Measurements from ENCODE around the gene DUSP21.

DNA sequence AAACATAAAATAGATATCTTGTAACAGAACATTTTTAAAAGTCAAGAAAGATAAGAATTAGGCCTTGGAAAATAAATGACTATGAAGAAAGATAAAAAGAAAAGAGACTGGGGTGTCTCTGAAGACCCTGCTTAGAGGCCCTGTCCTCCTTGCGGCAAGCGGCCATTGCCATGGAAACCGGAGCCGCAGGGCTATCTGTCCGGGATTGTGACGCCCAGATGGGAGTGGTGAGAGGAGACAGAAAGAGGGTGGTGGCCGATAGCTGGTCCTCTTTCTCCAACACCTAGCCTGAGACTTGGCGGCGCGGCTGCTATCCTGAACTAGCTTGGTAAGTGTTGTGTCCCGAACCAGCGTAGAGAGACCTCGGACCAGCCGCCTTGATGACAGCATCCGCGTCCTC is at the start of gene DUSP21:
- TF ChIP-seq EP300 (IDR thresholded peaks at IDR 0.05; ENCODE audit: borderline replicate concordance) (no peak), RAD21 (IDR thresholded peaks at IDR 0.05; ENCODE audit: low read depth) (no peak), YY1 (IDR thresholded peaks at IDR 0.05; ENCODE audit: low read depth) (no peak), TAF1 (IDR thresholded peaks at IDR 0.05; ENCODE audit: low read depth) (no peak), ZBTB7A (IDR thresholded peaks at IDR 0.05; ENCODE audit: low read depth) (no peak), NFIC (IDR thresholded peaks at IDR 0.05) (no peak), CEBPB (IDR thresholded peaks at IDR 0.05) (no peak), TEAD4 (IDR thresholded peaks at IDR 0.05) (no peak)
- TF ChIP-seq, protein P1, sequence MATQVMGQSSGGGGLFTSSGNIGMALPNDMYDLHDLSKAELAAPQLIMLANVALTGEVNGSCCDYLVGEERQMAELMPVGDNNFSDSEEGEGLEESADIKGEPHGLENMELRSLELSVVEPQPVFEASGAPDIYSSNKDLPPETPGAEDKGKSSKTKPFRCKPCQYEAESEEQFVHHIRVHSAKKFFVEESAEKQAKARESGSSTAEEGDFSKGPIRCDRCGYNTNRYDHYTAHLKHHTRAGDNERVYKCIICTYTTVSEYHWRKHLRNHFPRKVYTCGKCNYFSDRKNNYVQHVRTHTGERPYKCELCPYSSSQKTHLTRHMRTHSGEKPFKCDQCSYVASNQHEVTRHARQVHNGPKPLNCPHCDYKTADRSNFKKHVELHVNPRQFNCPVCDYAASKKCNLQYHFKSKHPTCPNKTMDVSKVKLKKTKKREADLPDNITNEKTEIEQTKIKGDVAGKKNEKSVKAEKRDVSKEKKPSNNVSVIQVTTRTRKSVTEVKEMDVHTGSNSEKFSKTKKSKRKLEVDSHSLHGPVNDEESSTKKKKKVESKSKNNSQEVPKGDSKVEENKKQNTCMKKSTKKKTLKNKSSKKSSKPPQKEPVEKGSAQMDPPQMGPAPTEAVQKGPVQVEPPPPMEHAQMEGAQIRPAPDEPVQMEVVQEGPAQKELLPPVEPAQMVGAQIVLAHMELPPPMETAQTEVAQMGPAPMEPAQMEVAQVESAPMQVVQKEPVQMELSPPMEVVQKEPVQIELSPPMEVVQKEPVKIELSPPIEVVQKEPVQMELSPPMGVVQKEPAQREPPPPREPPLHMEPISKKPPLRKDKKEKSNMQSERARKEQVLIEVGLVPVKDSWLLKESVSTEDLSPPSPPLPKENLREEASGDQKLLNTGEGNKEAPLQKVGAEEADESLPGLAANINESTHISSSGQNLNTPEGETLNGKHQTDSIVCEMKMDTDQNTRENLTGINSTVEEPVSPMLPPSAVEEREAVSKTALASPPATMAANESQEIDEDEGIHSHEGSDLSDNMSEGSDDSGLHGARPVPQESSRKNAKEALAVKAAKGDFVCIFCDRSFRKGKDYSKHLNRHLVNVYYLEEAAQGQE (IDR thresholded peaks at IDR 0.05; ENCODE audit: low read depth): no peak
- TF ChIP-seq, protein P2, sequence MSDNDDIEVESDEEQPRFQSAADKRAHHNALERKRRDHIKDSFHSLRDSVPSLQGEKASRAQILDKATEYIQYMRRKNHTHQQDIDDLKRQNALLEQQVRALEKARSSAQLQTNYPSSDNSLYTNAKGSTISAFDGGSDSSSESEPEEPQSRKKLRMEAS (IDR thresholded peaks at IDR 0.05): no peak
